SW 1271 (cell line): Measurements from ENCODE around the gene FNDC10.
"Not testable (repeated sequence)": the region's sequence is repeated elsewhere in the genome, so short reads cannot be mapped to it uniquely, and the experiment has no call there.

Experiments used
- DNase-seq, 2 experiments: peaks; one replicate each; lab custom pipeline; 2025; lab: John Stamatoyannopoulos, UW

Gene FNDC10

GRCh38 chr1:1599030-1599934, 653 bp downstream of the FNDC10 start:
- DNase-seq = no peak

GRCh38 chr1:1598720-1599029, 1.3 kb downstream of the FNDC10 start:
- no peak for DNase-seq

GRCh38 chr1:1598051-1598719, 1.8 kb downstream of the FNDC10 start:
- DNase-seq = no peak

- DNase-seq = no peak
Observed at GRCh38 chr1:1597275-1597930, 2.5 kb downstream of the FNDC10 start.

GRCh38 chr1:1596493-1597274, 3.3 kb downstream of the FNDC10 start:
- no peak for DNase-seq

GRCh38 chr1:1595341-1595740, 4.6 kb downstream of the FNDC10 start:
- DNase-seq = not testable (repeated sequence)

- DNase-seq = no peak
Observed at GRCh38 chr1:1594602-1595260, 5.2 kb downstream of the FNDC10 start.

GRCh38 chr1:1593834-1594601, 5.9 kb downstream of the FNDC10 start:
- no peak for DNase-seq

GRCh38 chr1:1591452-1591851, 8.5 kb downstream of the FNDC10 start:
- no peak for DNase-seq

- no peak for DNase-seq
Observed at GRCh38 chr1:1583347-1584010, 16.5 kb downstream of the FNDC10 start.

- no peak for DNase-seq
Observed at GRCh38 chr1:1582585-1583346, 17.2 kb downstream of the FNDC10 start.

GRCh38 chr1:1578371-1578940, 21.5 kb downstream of the FNDC10 start:
- DNase-seq = no peak

- DNase-seq = no peak
Observed at GRCh38 chr1:1577367-1578011, 22.4 kb downstream of the FNDC10 start.

- DNase-seq = peak; percentile 35 to 73
Observed at GRCh38 chr1:1574721-1575537, 25.0 kb downstream of the FNDC10 start, which contains the start of gene SSU72. TSS of gene SSU72 (minus strand) at chr1:1574863. CDS start at chr1:1574557, 306 bp downstream.

GRCh38 chr1:1573843-1574720, 25.9 kb downstream of the FNDC10 start:
- peak in 1 of 2 experiments; percentile 54 for DNase-seq

GRCh38 chr1:1569341-1569740, 30.6 kb downstream of the FNDC10 start:
- DNase-seq = no peak

- DNase-seq = no peak
Observed at GRCh38 chr1:1567891-1568291, 32.0 kb downstream of the FNDC10 start.
